ENCODE measurements around the gene FAM187B. TPM values are rescaled to one million over a fixed set of nuclear protein-coding genes. Genes with fewer than 3 reads are reported as not detected.
A peak's percentile ranks its signal among the peaks of the same experiment; 100 is the strongest.

The FAM187B gene
- not detected for total RNA-seq
- polyA plus RNA-seq: not detected

- H3K4me3 ChIP-seq (ENCODE audit: low read depth, low read length): no peak within 1 kb of the TSS
- H3K27ac ChIP-seq (ENCODE audit: low read depth): no peak within 1 kb of the TSS
- WGBS: 83% methylated on average over 14 of the region's 14 CpGs
- H3K36me3 ChIP-seq (ENCODE audit: insufficient read depth): no peaks in the 10 kb centered on the region
- DNase-seq (ENCODE audit: extremely low spot score): no peak
- no peaks in the 10 kb centered on the region for H3K4me1 ChIP-seq (ENCODE audit: insufficient read depth)
Observed at GRCh38 chr19:35228177-35228930, at the start of gene FAM187B. FAM187B (minus strand) TSS chr19:35228739; CDS start chr19:35228680, 59 bp downstream.

GRCh38 chr19:35276706-35277281 lies 48.3 kb upstream of the FAM187B start:
- H3K36me3 ChIP-seq (ENCODE audit: insufficient read depth): peaks cover 4% of the 10 kb centered on the region
- 95% methylated on average over 28 of the region's 28 CpGs for WGBS
- H3K4me3 ChIP-seq (ENCODE audit: low read depth, low read length): no peak overlapping the region
- no peak for DNase-seq (ENCODE audit: extremely low spot score)
- H3K4me1 ChIP-seq (ENCODE audit: insufficient read depth): no peaks in the 10 kb centered on the region
- no peak overlapping the region for H3K27ac ChIP-seq (ENCODE audit: low read depth)

DNA sequence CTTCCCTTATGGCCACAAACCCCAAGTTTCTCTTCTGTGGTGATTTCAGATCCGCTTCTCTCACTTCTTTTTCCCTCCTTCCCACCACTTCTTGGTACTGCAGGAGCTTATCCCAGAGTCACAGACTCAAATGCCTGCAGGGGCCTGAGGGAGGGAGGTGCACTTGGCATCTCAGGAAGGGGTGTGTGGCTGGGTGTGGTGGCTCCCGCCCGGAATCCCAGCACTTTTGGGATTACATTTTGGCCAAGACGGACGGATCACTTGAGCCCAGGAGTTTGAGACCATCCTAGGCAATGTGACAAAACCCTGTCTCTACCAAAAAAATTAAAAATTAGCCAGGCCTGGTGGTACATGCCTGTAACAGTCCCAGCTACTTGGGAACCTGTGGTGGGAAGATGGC lies 45.8 kb upstream of the FAM187B start:
- no peak for DNase-seq (ENCODE audit: extremely low spot score)
- WGBS: 74% methylated on average over 5 of the region's 5 CpGs
- H3K36me3 ChIP-seq (ENCODE audit: insufficient read depth): peaks cover 7% of the 10 kb centered on the region
- no peaks in the 10 kb centered on the region for H3K4me1 ChIP-seq (ENCODE audit: insufficient read depth)
- no peak overlapping the region for H3K27ac ChIP-seq (ENCODE audit: low read depth)
- no peak overlapping the region for H3K4me3 ChIP-seq (ENCODE audit: low read depth, low read length)

GRCh38 chr19:35273686-35274259 lies 45.2 kb upstream of the FAM187B start:
- H3K4me3 ChIP-seq (ENCODE audit: low read depth, low read length): no peak overlapping the region
- 85% methylated on average over 14 of the region's 14 CpGs for WGBS
- no peak overlapping the region for H3K27ac ChIP-seq (ENCODE audit: low read depth)
- peaks cover 7% of the 10 kb centered on the region for H3K36me3 ChIP-seq (ENCODE audit: insufficient read depth)
- no peak for DNase-seq (ENCODE audit: extremely low spot score)
- no peaks in the 10 kb centered on the region for H3K4me1 ChIP-seq (ENCODE audit: insufficient read depth)

DNA sequence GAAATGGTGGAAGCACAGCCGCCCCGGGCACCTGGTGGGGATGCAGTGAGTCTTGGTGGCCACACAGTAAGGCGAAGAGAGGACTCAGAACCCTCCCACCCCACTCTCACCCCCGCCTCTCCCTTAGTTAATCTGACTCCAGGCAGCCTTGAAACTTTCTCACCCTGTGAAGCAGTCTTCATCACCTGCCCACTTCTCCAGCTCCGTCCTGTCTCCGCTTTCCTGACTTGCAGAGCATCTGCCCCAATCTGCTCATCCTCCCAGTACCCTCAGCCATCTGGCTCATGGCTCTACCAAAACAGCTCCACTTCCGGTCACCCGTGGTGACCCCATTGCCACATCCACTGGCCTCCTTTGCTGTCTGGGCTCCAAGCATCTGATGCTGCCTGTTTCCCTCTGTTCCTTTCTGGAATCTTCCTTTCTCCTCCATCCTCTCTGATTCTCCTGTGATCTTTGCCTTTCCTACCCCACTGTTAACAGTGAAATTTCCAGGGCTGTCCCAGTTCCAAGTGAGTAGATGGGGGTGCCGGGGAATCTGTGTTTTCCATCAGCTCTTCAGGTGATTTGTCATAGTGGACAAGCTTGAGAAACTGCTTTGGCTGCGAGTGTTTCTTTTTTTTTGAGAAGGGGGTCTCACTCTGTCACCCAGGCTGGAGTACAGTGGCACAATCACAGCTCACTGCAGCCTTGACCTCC lies 44.6 kb upstream of the FAM187B start:
- Histone ChIP-seq H3K4me1 (ENCODE audit: insufficient read depth) (no peaks in the 10 kb centered on the region), H3K4me3 (ENCODE audit: low read depth, low read length) (no peak overlapping the region), H3K27ac (ENCODE audit: low read depth) (no peak overlapping the region), H3K36me3 (ENCODE audit: insufficient read depth) (peaks cover 7% of the 10 kb centered on the region)
- no peak for DNase-seq (ENCODE audit: extremely low spot score)
- WGBS: 89% methylated on average over 10 of the region's 10 CpGs

DNA sequence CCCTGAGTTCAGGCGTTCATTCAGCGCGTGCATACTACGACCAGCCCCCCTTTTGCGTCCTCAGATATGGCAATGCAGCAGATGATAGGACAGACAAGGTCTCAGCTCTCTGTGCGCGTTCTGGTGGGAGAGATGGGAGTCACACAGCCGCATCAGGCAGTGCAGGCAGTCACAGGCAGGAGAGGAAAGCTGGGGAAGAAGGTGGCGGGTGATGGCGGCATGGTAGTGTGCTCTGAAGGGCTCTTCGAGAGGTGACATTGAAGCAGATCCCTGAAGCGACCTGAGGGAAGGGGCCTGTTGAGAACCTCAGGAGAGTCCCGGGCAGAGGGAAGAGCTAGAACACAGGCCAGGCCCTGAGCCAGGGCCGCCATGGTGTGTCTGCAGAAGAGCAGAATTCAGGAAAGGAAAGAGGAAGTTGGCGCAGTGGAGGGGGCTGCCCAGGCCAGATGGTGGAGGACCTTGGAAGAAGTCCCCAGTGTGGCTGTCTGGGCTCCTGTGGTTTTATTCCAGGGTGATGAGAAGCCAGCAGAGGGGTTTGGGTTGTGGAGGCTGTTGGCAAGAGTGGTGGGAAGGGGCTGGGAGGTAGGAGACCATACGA lies 43.7 kb upstream of the FAM187B start:
- DNase-seq (ENCODE audit: extremely low spot score): no peak
- 87% methylated on average over 16 of the region's 16 CpGs for WGBS
- Histone ChIP-seq H3K27ac (ENCODE audit: low read depth) (no peak overlapping the region), H3K4me3 (ENCODE audit: low read depth, low read length) (no peak overlapping the region), H3K36me3 (ENCODE audit: insufficient read depth) (peaks cover 7% of the 10 kb centered on the region), H3K4me1 (ENCODE audit: insufficient read depth) (no peaks in the 10 kb centered on the region)

- Histone ChIP-seq H3K4me3 (ENCODE audit: low read depth, low read length) (no peak overlapping the region), H3K27ac (ENCODE audit: low read depth) (no peak overlapping the region), H3K36me3 (ENCODE audit: insufficient read depth) (peaks cover 7% of the 10 kb centered on the region), H3K4me1 (ENCODE audit: insufficient read depth) (no peaks in the 10 kb centered on the region)
- DNase-seq (ENCODE audit: extremely low spot score): no peak
- 84% methylated on average over 7 of the region's 7 CpGs for WGBS
Observed at GRCh38 chr19:35271546-35271945, 43.0 kb upstream of the FAM187B start.

- H3K36me3 ChIP-seq (ENCODE audit: insufficient read depth): peaks cover 7% of the 10 kb centered on the region
Observed at GRCh38 chr19:35270381-35270811, 41.9 kb upstream of the FAM187B start.

DNA sequence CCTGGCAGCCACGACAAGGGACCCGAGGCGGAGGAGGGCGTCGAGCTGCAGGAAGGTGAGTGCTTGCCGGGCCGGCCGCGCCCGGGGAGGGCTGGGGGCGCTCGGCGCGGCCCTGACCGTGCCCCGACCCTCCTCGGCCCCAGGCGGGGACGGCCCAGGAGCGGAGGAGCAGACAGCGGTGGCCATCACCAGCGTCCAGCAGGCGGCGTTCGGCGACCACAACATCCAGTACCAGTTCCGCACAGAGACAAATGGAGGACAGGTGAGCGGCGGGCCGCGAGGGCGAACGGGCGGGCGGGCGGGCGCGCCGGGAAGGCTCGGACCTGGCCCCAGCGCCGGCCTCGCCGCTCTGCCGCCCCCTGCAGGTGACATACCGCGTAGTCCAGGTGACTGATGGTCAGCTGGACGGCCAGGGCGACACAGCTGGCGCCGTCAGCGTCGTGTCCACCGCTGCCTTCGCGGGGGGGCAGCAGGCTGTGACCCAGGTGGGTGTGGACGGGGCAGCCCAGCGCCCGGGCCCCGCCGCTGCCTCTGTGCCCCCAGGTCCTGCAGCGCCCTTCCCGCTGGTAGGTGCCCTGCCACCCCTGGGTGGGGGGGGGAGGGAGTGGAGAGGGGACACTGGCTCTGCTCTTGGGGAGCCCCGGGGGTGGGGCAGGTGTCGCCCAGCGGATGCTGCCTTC lies 41.0 kb upstream of the FAM187B start:
- H3K27ac ChIP-seq (ENCODE audit: low read depth): peak overlapping the region; percentile 92
- H3K4me1 ChIP-seq (ENCODE audit: insufficient read depth): no peaks in the 10 kb centered on the region
- peaks cover 7% of the 10 kb centered on the region for H3K36me3 ChIP-seq (ENCODE audit: insufficient read depth)
- no peak for DNase-seq (ENCODE audit: extremely low spot score)
- H3K4me3 ChIP-seq (ENCODE audit: low read depth, low read length): peak overlapping the region; percentile 88
- WGBS: 3% methylated on average over 61 of the region's 66 CpGs

More at GRCh38 chr19:35270381-35270811, 41.9 kb upstream of the FAM187B start:
- Histone ChIP-seq H3K4me1 (ENCODE audit: insufficient read depth) (no peaks in the 10 kb centered on the region), H3K4me3 (ENCODE audit: low read depth, low read length) (no peak overlapping the region), H3K27ac (ENCODE audit: low read depth) (no peak overlapping the region)
- DNase-seq (ENCODE audit: extremely low spot score): no peak
- 88% methylated on average over 16 of the region's 16 CpGs for WGBS

DNA sequence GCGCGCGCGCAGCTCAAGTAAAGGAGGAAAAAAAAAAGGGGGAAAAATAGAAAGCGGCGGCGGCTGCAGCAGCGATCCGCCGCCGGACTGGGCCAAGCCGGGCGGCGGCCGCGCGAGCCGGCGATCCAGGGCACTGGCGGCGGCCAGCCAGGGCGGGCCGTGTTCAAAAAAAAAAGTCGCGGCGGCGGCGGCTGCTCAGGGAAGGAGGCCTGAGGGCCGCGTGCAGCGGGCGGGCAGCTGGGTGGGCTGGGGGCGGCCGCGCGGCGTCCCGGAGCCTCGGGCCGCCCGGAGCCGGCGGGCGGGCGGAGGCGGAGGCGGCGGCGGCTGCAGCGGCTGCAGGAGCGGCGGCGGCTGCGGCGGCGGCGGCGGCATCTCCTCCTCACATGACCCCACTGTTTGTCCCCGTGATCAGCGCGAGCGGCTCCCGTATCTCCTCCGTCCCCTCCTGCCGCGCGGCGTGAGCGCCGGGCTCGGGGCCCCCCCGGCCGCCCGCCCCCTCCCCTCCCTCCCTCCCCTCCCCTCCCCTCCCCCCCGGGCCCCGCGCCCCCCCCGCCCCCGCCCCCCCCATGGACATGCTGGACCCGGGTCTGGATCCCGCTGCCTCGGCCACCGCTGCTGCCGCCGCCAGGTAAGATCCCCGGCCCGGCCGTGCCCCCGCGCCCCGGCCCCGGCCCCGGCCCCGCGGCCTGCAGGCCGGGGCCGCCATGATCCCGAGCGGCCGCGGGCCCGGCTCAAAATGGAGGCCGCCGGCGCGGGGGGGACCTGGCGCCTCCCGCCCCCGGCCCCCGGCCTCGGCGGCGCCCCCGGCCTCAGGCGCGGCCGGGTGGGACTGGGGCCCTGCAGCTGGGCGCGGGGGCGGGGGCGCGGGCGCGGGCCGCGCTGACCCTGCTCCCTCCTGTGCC lies 40.2 kb upstream of the FAM187B start, which contains the start of gene USF2:
Gene USF2, plus strand, starts transcription at position 427 of the 902 bp plus-strand sequence. Its CDS starts 140 bp downstream, at position 567.
- H3K4me1 ChIP-seq (ENCODE audit: insufficient read depth): no peaks in the 10 kb centered on the region
- WGBS: under 1% methylated on average over 112 of the region's 126 CpGs
- H3K27ac ChIP-seq (ENCODE audit: low read depth): peak within 1 kb of the TSS; percentile 94
- DNase-seq (ENCODE audit: extremely low spot score): no peak
- peaks cover 5% of the 10 kb centered on the region for H3K36me3 ChIP-seq (ENCODE audit: insufficient read depth)
- H3K4me3 ChIP-seq (ENCODE audit: low read depth, low read length): peak within 1 kb of the TSS; percentile 88

DNA sequence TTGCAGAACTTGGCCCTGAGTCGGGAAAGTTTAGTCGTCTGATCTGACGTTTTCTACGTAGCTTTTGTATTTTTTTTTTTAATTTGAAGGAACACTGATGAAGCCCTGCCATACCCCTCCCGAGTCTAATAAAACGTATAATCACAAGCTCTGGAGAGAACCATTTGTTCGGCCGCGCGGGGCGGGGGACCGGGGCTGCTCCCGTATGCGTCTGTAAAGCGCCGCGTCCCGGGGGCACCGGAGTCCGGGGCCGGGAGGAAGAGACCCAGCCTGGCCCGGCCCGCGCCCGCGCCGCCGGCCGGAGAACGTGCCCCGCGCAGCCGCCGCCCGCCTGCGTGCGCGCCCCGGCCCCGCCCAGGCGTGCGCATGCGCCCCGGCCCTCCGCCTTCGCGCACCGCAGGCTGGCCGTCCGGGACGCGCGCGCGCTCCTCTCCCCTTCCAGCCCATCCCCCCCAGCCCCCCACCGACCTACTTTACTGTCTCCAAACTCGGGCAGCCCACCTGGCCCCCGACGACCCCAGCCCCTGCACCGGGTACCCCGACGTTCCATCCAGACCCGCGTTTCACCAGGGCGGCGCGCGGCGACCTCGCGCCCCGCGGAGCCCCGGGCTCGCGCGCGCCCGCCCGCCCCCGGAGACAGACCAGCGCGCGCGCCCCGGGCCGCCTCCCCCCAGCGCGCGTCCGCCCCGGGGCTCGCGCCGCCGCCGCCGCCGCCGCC lies 39.4 kb upstream of the FAM187B start:
- Histone ChIP-seq H3K4me1 (ENCODE audit: insufficient read depth) (no peaks in the 10 kb centered on the region), H3K27ac (ENCODE audit: low read depth) (peak overlapping the region; percentile 94), H3K4me3 (ENCODE audit: low read depth, low read length) (peak overlapping the region; percentile 88), H3K36me3 (ENCODE audit: insufficient read depth) (peaks cover 2% of the 10 kb centered on the region)
- WGBS: under 1% methylated on average over 99 of the region's 100 CpGs
- peak; percentile 26 for DNase-seq (ENCODE audit: extremely low spot score)
